H4 (cell line): Measurements from ENCODE around the gene HID1. TPM values are rescaled to one million over a fixed set of nuclear protein-coding genes. Genes with fewer than 3 reads are reported as not detected.
A peak's percentile ranks its signal among the peaks of the same experiment; 100 is the strongest.
"Not testable (repeated sequence)": the region's sequence is repeated elsewhere in the genome, so short reads cannot be mapped to it uniquely, and the experiment has no call there.

ENCODE experiments used
- DNase-seq: peaks from one replicate; pipeline ENCODE4 v3.0.0-alpha.2; 2015; ENCODE audit warnings: low spot score
- total RNA-seq: library from RNA; depleted of rRNA; stranded (reverse); fragments of >200 nt; shearing (Covaris generic); gene quantifications from 2 replicates; pipeline ENCODE4 v1.2.3, GENCODE V29; 2014; rRNA removed

HID1 gene, protein sequence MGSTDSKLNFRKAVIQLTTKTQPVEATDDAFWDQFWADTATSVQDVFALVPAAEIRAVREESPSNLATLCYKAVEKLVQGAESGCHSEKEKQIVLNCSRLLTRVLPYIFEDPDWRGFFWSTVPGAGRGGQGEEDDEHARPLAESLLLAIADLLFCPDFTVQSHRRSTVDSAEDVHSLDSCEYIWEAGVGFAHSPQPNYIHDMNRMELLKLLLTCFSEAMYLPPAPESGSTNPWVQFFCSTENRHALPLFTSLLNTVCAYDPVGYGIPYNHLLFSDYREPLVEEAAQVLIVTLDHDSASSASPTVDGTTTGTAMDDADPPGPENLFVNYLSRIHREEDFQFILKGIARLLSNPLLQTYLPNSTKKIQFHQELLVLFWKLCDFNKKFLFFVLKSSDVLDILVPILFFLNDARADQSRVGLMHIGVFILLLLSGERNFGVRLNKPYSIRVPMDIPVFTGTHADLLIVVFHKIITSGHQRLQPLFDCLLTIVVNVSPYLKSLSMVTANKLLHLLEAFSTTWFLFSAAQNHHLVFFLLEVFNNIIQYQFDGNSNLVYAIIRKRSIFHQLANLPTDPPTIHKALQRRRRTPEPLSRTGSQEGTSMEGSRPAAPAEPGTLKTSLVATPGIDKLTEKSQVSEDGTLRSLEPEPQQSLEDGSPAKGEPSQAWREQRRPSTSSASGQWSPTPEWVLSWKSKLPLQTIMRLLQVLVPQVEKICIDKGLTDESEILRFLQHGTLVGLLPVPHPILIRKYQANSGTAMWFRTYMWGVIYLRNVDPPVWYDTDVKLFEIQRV
- 0.15 TPM in 1 of 2 replicates, not detected in the other for total RNA-seq

- DNase-seq: no peak
Measured at GRCh38 chr17:74972107-74972972, at the start of gene HID1. Gene HID1, minus strand, starts transcription at chr17:74972759. Its CDS starts 103 bp downstream, at chr17:74972656.

- DNase-seq: no peak
Measured at GRCh38 chr17:75020331-75021110, 48.0 kb upstream of the HID1 start.

- no peak for DNase-seq
Measured at GRCh38 chr17:75019710-75020109, 47.2 kb upstream of the HID1 start.

GRCh38 chr17:75019146-75019545, 46.6 kb upstream of the HID1 start:
- DNase-seq: no peak

- no peak for DNase-seq
Measured at GRCh38 chr17:75013092-75013559, 40.6 kb upstream of the HID1 start.

GRCh38 chr17:75012346-75013091, 40.0 kb upstream of the HID1 start, which contains the start of gene MRPL58:
Gene MRPL58, plus strand, starts transcription at chr17:75012670. Its CDS starts 17 bp downstream, at chr17:75012687.
- DNase-seq: peak; percentile 78

DNA sequence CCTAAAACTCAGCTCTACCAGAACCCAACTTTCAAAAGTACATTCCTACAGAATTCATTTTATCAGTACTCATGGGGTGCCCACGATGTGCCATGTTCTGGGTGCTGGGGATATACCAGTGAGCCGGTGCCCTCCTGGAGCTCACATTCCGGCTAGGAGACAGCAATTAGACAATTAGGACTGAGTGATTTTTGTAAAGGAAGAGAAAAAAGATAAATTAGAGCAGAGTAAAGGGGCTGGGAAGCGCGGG, 39.5 kb upstream of the HID1 start:
- no peak for DNase-seq

GRCh38 chr17:75011401-75012095, 39.0 kb upstream of the HID1 start:
- no peak for DNase-seq

GRCh38 chr17:75010683-75011400, 38.3 kb upstream of the HID1 start:
- DNase-seq: no peak

DNA sequence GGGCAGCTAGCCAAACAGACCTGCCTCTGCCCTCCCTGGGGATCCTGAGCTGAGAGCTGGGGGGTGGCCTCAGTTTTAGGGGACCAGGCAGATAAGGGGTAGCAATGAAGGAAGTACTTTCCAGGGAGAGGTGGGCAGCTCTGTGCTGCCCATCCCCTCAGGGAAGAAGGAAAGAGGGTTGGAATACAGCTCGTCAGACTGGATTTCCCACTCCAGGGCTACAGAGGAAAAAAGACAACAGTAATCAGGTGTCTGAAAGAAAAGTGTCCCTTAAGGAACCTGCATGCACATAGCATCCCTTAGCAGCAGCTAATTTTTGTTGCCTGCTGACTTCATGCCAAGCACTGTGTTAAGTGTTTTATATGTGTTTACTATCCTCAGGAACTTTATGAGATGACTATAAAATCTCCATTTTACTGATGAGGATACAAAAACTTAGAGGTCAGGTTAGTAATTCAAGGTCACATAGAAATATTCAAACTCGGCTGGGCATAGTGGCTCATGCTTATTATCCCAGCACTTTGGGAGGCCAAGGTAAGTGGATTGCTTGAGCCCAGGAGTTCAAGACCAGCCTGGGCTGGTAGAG, 36.7 kb upstream of the HID1 start:
- DNase-seq: no peak

DNA sequence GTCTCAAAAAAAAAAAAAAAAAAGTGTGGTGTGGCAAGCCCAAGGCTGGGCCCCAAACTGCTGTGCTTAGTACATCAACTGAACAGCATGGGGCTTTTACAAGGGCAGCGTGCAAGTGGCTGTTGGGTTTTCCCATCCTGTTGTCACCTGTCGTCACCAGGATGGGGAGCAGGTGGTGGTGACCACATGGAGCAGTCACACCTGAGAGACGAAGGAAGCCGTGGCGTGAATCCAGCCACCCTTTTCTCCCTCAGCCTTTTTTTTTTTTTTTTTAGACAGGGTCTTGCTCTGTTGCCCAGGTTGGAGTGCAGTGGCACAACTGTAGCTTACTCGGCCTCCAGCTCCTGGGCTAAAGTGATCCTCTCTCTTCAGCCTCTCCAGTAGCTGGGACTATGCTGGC, 35.8 kb upstream of the HID1 start:
- DNase-seq: no peak

DNA sequence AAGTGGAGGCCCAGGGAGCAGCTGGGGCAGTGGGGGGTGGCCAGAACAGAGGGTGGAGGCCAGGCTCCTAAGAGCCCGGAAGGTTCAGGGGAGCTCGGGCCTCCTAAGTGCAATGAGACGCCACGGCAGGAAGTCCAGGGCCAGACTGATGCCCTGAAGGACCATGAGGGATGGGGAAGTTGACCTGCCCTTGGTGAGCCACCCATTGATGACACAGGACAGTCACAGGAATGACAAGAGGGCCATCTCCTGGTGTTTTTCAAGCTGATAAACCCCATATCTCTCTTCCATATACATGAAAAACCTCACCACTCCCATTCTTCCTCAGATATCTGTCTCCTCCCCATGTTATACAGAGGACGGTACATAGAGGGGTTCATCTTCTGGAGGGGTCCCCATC, 34.1 kb upstream of the HID1 start:
- DNase-seq: no peak

DNA sequence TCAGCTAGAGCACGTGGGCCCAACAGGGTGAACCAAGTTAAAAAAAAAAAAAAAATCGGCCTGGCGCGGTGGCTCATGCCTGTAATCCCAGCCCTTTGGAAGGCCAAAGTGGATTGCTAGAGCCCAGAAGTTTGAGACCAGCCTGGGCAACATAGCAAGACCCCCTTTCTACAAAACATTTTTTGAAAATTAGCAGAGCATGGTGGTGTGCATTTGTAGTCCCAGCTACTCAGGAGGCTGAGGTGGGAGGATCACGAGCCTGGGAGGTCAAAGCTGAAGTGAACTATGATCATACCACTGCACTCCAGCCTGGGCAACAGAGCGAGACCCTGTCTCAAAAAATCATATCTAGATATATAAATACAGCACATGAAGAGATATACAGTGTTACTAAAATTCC, 33.5 kb upstream of the HID1 start:
- DNase-seq: not testable (repeated sequence)

DNA sequence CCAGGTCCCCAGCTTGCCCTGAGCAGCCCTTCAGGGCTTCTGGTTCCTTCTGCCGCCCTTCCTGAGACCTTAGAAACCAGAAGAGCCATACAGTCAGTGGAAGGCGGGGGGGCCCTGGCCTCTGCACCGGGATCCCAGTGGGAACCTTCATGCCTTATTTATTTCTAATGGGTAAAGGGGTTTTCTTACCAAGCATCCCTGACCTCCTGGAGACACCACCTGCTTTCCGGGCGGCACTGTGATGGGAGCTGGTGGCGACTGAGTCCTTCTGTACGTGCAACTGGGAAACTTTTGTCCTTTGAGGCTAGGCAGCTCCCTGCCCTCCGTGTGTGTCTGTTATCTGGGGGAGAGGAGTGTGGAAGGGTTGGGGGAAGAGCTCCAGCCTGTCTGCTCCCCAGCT, 32.7 kb upstream of the HID1 start:
- DNase-seq: no peak

- no peak for DNase-seq
Measured at GRCh38 chr17:75004371-75004770, 31.8 kb upstream of the HID1 start.

GRCh38 chr17:75003957-75004355, 31.4 kb upstream of the HID1 start:
- no peak for DNase-seq

GRCh38 chr17:75003070-75003956, 30.8 kb upstream of the HID1 start:
- no peak for DNase-seq
